GM15510 (cell line): Measurements from ENCODE around the gene ADCY9.

Experiments used
- POLR2A ChIP-seq: IDR thresholded peaks from 3 replicates; pipeline ENCODE4 v1.6.1; 2011; ENCODE audit warnings: borderline replicate concordance; ENCODE audit not compliant: insufficient read length; ENCODE audit errors: extremely low read depth

Gene ADCY9

GRCh38 chr16:3999479-4000325 lies 116.5 kb downstream of the ADCY9 start:
- no peak for TF ChIP-seq POLR2A

- TF ChIP-seq POLR2A: no peak
Measured at GRCh38 chr16:3998793-3999478, 117.3 kb downstream of the ADCY9 start.

GRCh38 chr16:3997231-3997841 lies 118.9 kb downstream of the ADCY9 start:
- no peak for TF ChIP-seq POLR2A

- TF ChIP-seq POLR2A: no peak
Measured at GRCh38 chr16:3995001-3995400, 121.2 kb downstream of the ADCY9 start.

- no peak for TF ChIP-seq POLR2A
Measured at GRCh38 chr16:3993052-3993785, 123.0 kb downstream of the ADCY9 start.

GRCh38 chr16:3992297-3993051 lies 123.8 kb downstream of the ADCY9 start:
- no peak for TF ChIP-seq POLR2A

- TF ChIP-seq POLR2A: no peak
Measured at GRCh38 chr16:3988824-3989223, 127.4 kb downstream of the ADCY9 start.

GRCh38 chr16:3988011-3988410 lies 128.2 kb downstream of the ADCY9 start:
- no peak for TF ChIP-seq POLR2A

- TF ChIP-seq POLR2A: no peak
Measured at GRCh38 chr16:3987231-3987630, 129.0 kb downstream of the ADCY9 start.

- no peak for TF ChIP-seq POLR2A
Measured at GRCh38 chr16:3986235-3986544, 130.1 kb downstream of the ADCY9 start.

- TF ChIP-seq POLR2A: no peak
Measured at GRCh38 chr16:3984111-3985060, 131.9 kb downstream of the ADCY9 start.

- TF ChIP-seq POLR2A: no peak
Measured at GRCh38 chr16:3983081-3983520, 133.1 kb downstream of the ADCY9 start.

GRCh38 chr16:3982216-3982615 lies 134.0 kb downstream of the ADCY9 start:
- no peak for TF ChIP-seq POLR2A
